H1 (cell line): ENCODE results near the gene CRHR1. TPM values are rescaled to one million over a fixed set of nuclear protein-coding genes. Genes with fewer than 3 reads are reported as not detected.

Experiments used
- POU5F1 ChIP-seq: IDR thresholded peaks from 2 replicates; pipeline ENCODE4 v1.6.1; 2011; ENCODE audit warnings: low read depth, mild to moderate bottlenecking, low read length, moderate library complexity
- RAD21 ChIP-seq, 2 experiments: IDR thresholded peaks in 1 of 2; conservative IDR thresholded peaks in 1 of 2; 2 replicates each; pipeline ENCODE4 v1.6.1; 2011; ENCODE audit warnings: low read depth in 2 of 2, low read length in 2 of 2, improper control_type of control experiment in 1 of 2, inconsistent platforms in 1 of 2, mild to moderate bottlenecking in 1 of 2, moderate library complexity in 1 of 2
- SAP30 ChIP-seq: fragments of 300-600 bp; sonication (generic); IDR thresholded peaks from 2 replicates; pipeline ENCODE4 v1.7.1; 2012; ENCODE audit warnings: low read length, moderate library complexity, mild to moderate bottlenecking, inconsistent platforms; ENCODE audit not compliant: insufficient read depth, insufficient replicate concordance
- polyA plus RNA-seq, 7 experiments: library from polyadenylated mRNA; depleted of rRNA in 3 of 7; stranded (reverse) in 5 of 7; unstranded in 2 of 7; fragments of >200 nt in 5 of 7; fragments of 200-250 nt in 2 of 7; gene quantifications; 1 replicate in 5 of 7; 2 replicates in 1 of 7; 4 replicates in 1 of 7; pipeline versions ENCODE4 v1.2.1 to v1.2.3, GENCODE V29; 2011 to 2013; ENCODE audit warnings: missing spikeins in 2 of 7, mixed read lengths in 2 of 7
- total RNA-seq: library from RNA; stranded (reverse); fragmentation: NEBNext Ultra II Directional; extraction: Animal tissue kit (Norgen Biotek cat#: 25700); gene quantifications from 2 replicates; pipeline ENCODE4 v1.2.1, GENCODE V29; 2021
- TF ChIP-seq, protein P1 (sequence below), 3 experiments: IDR thresholded peaks; 1 replicate in 2 of 3; 2 replicates in 1 of 3; pipeline versions ENCODE4 v1.5.1 to v1.6.1; 2011; ENCODE audit warnings: low read length in 3 of 3, mild to moderate bottlenecking in 3 of 3, inconsistent platforms in 2 of 3, low read depth in 1 of 3, moderate library complexity in 1 of 3; ENCODE audit not compliant: insufficient read depth in 1 of 3; ENCODE audit errors: control extremely low read depth in 1 of 3

Gene CRHR1
- total and polyA plus RNA-seq, 2 of the 8 experiments (the other 6 are each of a cell fraction or from before 2014, with no cell fraction given): 0.56 to 1.7 TPM

DNA sequence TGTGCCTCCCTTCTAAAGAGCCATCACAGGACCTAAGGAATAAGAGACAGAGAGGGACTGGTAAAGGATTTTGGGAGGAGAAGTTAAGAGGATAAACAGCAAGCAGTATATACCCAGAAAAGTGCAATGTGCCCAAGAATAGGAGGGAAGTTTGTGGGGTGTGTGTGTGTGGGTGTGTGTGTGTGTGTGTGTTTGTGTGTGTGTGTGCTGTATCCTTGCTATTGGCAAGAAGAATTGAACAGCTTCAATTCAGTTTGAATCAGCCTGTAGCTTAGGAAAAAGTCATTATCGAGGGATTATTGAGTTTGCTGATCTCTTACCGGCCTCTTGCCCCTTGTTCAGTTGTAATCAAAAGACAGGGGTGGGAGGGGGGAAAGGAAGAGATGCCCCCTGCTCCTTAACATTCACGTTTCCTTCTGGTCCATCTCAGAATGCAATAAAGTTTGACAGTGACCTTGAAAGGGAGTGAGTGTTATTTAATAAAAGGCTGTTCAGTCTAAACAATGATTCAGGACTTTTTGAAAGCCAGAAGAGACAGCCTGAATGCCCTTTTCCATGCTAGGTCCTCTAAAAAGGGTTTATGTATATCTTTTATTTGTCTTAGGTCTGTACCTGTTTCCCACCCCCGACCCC lies 86.3 kb downstream of the CRHR1 start (continued):
- TF ChIP-seq, protein P1, sequence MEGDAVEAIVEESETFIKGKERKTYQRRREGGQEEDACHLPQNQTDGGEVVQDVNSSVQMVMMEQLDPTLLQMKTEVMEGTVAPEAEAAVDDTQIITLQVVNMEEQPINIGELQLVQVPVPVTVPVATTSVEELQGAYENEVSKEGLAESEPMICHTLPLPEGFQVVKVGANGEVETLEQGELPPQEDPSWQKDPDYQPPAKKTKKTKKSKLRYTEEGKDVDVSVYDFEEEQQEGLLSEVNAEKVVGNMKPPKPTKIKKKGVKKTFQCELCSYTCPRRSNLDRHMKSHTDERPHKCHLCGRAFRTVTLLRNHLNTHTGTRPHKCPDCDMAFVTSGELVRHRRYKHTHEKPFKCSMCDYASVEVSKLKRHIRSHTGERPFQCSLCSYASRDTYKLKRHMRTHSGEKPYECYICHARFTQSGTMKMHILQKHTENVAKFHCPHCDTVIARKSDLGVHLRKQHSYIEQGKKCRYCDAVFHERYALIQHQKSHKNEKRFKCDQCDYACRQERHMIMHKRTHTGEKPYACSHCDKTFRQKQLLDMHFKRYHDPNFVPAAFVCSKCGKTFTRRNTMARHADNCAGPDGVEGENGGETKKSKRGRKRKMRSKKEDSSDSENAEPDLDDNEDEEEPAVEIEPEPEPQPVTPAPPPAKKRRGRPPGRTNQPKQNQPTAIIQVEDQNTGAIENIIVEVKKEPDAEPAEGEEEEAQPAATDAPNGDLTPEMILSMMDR (IDR thresholded peaks at IDR 0.05; ENCODE audit: control extremely low read depth in 1 of 3, insufficient read depth in 1 of 3, low read depth in 1 of 3, low read length in 3 of 3): no peak
- TF ChIP-seq SAP30 (no peak), RAD21 (IDR thresholded peaks at IDR 0.05 in 1 of 2, conservative IDR thresholded peaks at IDR 0.05 in 1 of 2; ENCODE audit: low read depth in 2 of 2, low read length in 2 of 2) (no peak), POU5F1 (no peak)
